Natural killer cell (primary cell): ENCODE measurements around the gene SND1. TPM values are rescaled to one million over a fixed set of nuclear protein-coding genes. Genes with fewer than 3 reads are reported as not detected.

Experiments
- ATAC-seq, 3 donors: fragments of 150-1000 bp in 2 of 3; fragments of 200-7000 bp in 1 of 3; cut with Tn5 transposase; 1 replicate in 1 of 3; 2 replicates in 2 of 3; pipeline ENCODE4 v1.10.0; 2021; ENCODE audit warnings: mild to moderate bottlenecking in 2 of 3, moderate library complexity in 2 of 3
- DNase-seq, 2 donors: peaks; one replicate each; pipeline versions ENCODE4 v3.0.0 to v3.0.0-alpha.2; 2013 to 2021; ENCODE audit warnings: mixed read lengths in 1 of 2
- H3K27ac ChIP-seq: one replicate; pipeline ENCODE4 v1.5.1; 2013; ENCODE audit warnings: mild to moderate bottlenecking, low read length
- H3K27me3 ChIP-seq: one replicate; pipeline ENCODE4 v1.6.1; 2013; ENCODE audit warnings: low read length; ENCODE audit not compliant: control insufficient read depth, insufficient read depth
- H3K36me3 ChIP-seq: one replicate; pipeline ENCODE4 v1.6.1; 2013; ENCODE audit warnings: low read length; ENCODE audit not compliant: control insufficient read depth, insufficient read depth
- H3K4me1 ChIP-seq: one replicate; pipeline ENCODE4 v1.6.1; 2013; ENCODE audit warnings: low read length; ENCODE audit not compliant: control insufficient read depth, insufficient read depth
- H3K4me3 ChIP-seq: one replicate; pipeline ENCODE4 v1.5.1; 2013; ENCODE audit warnings: low read length
- H3K9me3 ChIP-seq: one replicate; pipeline ENCODE4 v1.6.1; 2013; ENCODE audit warnings: low read length; ENCODE audit not compliant: control insufficient read depth, insufficient read depth
- H3K27ac Mint-ChIP-seq, 2 donors: one replicate each; pipeline ENCODE4 v1.8.0; 2022; ENCODE audit warnings: mild to moderate bottlenecking in 2 of 2, mixed read lengths in 2 of 2, moderate library complexity in 1 of 2
- H3K27me3 Mint-ChIP-seq, 2 donors: one replicate each; pipeline ENCODE4 v1.8.0; 2022; ENCODE audit warnings: low read depth in 2 of 2, mixed read lengths in 2 of 2
- H3K36me3 Mint-ChIP-seq: one replicate; pipeline ENCODE4 v1.8.0; 2022; ENCODE audit warnings: mixed read lengths
- H3K4me1 Mint-ChIP-seq, 2 donors: one replicate each; pipeline ENCODE4 v1.8.0; 2022; ENCODE audit warnings: mixed read lengths in 2 of 2
- H3K4me3 Mint-ChIP-seq: one replicate; pipeline ENCODE4 v1.8.0; 2022; ENCODE audit warnings: mild to moderate bottlenecking, moderate library complexity, mixed read lengths
- H3K9me3 Mint-ChIP-seq, 2 donors: one replicate each; pipeline ENCODE4 v1.8.0; 2022; ENCODE audit warnings: mixed read lengths in 2 of 2
- WGBS: methylation state at CpG from one replicate; pipeline ENCODE4 v1.1.7; 2013; ENCODE audit warnings: missing lambda C conversion rate; ENCODE audit not compliant: insufficient coverage; 5-methylcytosine and 5-hydroxymethylcytosine counted together
- intact Hi-C: fragments of 100-400 bp; cut with micrococcal nuclease; formaldehyde crosslinking; loops from one replicate; pipeline ENCODE4 v1.14.2; 2022
- total RNA-seq, 4 donors: library from RNA; stranded (reverse); fragments of 120-200 nt in 1 of 4; gene quantifications; one replicate each; pipeline versions ENCODE4 v1.2.3 to v1.2.4, GENCODE V29; 2013 to 2022
- TF ChIP-seq, protein P1 (sequence below): fragments of 200-600 bp; IDR thresholded peaks from one replicate; pipeline ENCODE4 v1.8.0; 2022; ENCODE audit warnings: antibody characterized with exemption

The SND1 gene
- total RNA-seq, 3 donors from 2014 or later (not counting 1 experiment from before 2014, with no cell fraction given), result 149 to 188 (median 149) TPM

DNA sequence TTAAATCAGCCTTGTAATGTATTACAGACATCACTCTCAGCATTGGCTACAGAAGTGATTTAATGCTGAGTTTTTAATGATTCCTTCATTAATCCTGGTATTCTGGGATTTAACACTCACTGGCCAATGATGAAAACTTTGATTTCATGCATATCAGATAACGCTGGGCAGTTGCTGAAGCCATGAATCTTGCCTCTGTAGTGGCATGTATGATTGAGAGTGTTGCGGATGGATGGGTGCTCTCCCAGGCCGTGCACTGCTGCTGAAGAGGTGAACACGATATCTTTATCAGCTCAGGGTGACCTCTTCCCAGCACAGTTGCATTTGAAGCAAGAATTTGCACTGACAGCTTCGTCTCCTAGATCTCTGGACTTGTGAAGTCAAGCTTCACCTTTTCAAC is 210.5 kb downstream of the SND1 start:
- peaks cover 56 to 57% of the 10 kb centered on the region in 2 donors for H3K4me1 Mint-ChIP-seq

DNA sequence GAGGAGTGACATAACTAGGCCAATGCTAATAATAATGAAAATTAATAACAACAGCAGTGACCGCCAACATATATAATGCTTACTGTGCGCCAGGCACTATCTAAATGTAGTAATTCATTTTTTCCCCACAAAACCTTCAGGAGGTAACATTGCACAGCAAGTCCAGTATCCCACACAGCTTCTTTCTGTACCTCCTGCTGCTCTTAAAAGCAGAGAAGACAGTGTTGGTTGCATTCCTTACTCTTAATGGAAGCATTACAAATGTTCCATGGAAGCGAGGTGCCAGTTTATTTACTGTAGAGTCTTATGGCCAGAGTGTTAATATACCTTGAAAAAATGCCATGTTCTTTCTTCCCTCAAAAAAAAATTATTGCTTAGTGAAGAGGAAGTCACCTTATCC is 211.1 kb downstream of the SND1 start:
- Mint-ChIP-seq H3K36me3 (no peaks in the 10 kb centered on the region), H3K27ac (no peak overlapping the region), H3K27me3 (peaks cover 7 to 16% of the 10 kb centered on the region in 2 donors), H3K4me1 (peaks cover 53 to 54% of the 10 kb centered on the region in 2 donors), H3K4me3 (no peak overlapping the region), H3K9me3 (no peaks in the 10 kb centered on the region)
- Histone ChIP-seq H3K9me3 (no peaks in the 10 kb centered on the region), H3K4me3 (no peak overlapping the region), H3K27me3 (no peaks in the 10 kb centered on the region), H3K36me3 (no peaks in the 10 kb centered on the region), H3K27ac (no peak overlapping the region), H3K4me1 (peaks cover 12% of the 10 kb centered on the region)
- no peak for DNase-seq
- intact Hi-C loops, result no loop called here
- 98% methylated on average over 3 of the region's 3 CpGs for WGBS
- no peak for ATAC-seq
- TF ChIP-seq, protein P1, sequence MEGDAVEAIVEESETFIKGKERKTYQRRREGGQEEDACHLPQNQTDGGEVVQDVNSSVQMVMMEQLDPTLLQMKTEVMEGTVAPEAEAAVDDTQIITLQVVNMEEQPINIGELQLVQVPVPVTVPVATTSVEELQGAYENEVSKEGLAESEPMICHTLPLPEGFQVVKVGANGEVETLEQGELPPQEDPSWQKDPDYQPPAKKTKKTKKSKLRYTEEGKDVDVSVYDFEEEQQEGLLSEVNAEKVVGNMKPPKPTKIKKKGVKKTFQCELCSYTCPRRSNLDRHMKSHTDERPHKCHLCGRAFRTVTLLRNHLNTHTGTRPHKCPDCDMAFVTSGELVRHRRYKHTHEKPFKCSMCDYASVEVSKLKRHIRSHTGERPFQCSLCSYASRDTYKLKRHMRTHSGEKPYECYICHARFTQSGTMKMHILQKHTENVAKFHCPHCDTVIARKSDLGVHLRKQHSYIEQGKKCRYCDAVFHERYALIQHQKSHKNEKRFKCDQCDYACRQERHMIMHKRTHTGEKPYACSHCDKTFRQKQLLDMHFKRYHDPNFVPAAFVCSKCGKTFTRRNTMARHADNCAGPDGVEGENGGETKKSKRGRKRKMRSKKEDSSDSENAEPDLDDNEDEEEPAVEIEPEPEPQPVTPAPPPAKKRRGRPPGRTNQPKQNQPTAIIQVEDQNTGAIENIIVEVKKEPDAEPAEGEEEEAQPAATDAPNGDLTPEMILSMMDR, result no peak

More for the DNA sequence above, 210.5 kb downstream of the SND1 start:
- TF ChIP-seq, protein P1, result no peak
- H3K36me3 ChIP-seq, result no peaks in the 10 kb centered on the region
- Mint-ChIP-seq H3K27me3 (peaks cover 10 to 19% of the 10 kb centered on the region in 2 donors), H3K27ac (no peak overlapping the region), H3K4me3 (no peak overlapping the region), H3K36me3 (no peaks in the 10 kb centered on the region), H3K9me3 (no peaks in the 10 kb centered on the region)
- no peak overlapping the region for H3K4me3 ChIP-seq
- DNase-seq (no peak), ATAC-seq (no peak)
- H3K27ac ChIP-seq, result no peak overlapping the region
- no peaks in the 10 kb centered on the region for H3K27me3 ChIP-seq
- intact Hi-C loops, result no loop called here
- H3K9me3 ChIP-seq, result no peaks in the 10 kb centered on the region
- peaks cover 18% of the 10 kb centered on the region for H3K4me1 ChIP-seq
- 97% methylated on average over 5 of the region's 5 CpGs for WGBS

DNA sequence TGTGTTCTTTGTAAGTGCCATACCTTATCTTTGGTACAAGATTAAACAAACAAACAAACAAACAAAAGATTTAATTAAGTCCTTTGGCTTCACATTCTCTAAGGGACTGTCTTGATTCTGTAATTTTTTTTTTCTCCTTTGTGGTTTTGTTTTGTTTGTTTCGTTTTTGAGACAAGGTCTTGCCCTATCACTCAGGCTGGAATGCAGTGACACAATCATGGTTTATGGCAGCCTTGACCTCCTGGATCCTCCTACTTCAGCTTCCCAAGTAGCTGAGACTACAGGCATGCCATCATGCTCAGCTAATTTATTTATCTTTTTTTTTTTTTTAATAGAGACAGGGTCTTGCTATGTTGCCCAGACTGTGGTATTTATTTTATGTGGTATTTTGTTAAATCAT is 213.5 kb downstream of the SND1 start:
- TF ChIP-seq, protein P1, result no peak
- H3K4me3 Mint-ChIP-seq, result no peak overlapping the region
- peak overlapping the region in 1 of 2 donors; percentile 27 for H3K27ac Mint-ChIP-seq
- DNase-seq (peak in 1 of 2 donors; percentile 14), ATAC-seq (peak; percentile 41 to 65 (median 63))
- H3K9me3 ChIP-seq, result no peaks in the 10 kb centered on the region
- H3K4me1 ChIP-seq, result no peaks in the 10 kb centered on the region
- peaks cover 33 to 37% of the 10 kb centered on the region in 2 donors for H3K4me1 Mint-ChIP-seq
- no peaks in the 10 kb centered on the region for H3K36me3 Mint-ChIP-seq
- intact Hi-C loops, result no loop called here
- H3K36me3 ChIP-seq, result no peaks in the 10 kb centered on the region
- no peak overlapping the region for H3K27ac ChIP-seq
- WGBS, result 14% methylated on average over 1 of the region's 1 CpG
- no peak overlapping the region for H3K4me3 ChIP-seq
- H3K9me3 Mint-ChIP-seq, result no peaks in the 10 kb centered on the region
- H3K27me3 ChIP-seq, result no peaks in the 10 kb centered on the region
- H3K27me3 Mint-ChIP-seq, result no peaks in the 10 kb centered on the region

DNA sequence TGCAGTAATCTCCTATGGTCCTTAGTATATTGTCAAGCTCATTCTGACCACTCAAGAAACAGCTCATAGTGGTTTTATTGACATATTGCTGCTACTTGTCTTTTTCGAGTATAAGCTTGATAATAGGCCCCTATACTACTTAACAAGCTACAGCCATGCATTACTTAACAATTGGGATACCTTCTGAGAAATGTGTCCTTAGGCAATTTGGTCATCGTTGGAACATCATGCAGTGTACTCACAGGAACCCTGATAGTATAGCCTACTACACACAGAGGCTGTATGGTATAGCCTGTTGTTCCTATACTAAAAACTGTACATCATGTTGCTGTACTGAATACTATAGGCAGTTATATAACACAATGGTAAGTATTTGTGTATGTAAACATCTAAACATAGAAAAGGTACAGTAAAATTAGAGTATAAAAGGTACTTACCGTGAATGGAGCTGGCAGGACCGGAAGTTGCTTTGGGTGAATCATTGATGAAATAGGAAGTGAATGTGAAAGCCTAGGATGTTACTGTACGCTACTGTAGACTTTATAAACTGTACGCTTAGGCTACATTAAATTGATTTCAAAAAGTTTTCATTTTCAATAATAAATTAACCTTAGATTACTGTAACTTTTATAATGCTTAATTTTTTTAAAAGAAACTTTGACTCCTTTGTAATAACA is 218.4 kb downstream of the SND1 start:
- DNase-seq (no peak), ATAC-seq (no peak)
- Histone ChIP-seq H3K4me3 (no peak overlapping the region), H3K27me3 (no peaks in the 10 kb centered on the region), H3K27ac (no peak overlapping the region), H3K9me3 (no peaks in the 10 kb centered on the region), H3K4me1 (no peaks in the 10 kb centered on the region), H3K36me3 (no peaks in the 10 kb centered on the region)
- TF ChIP-seq, protein P1, result no peak
- Mint-ChIP-seq H3K4me1 (peaks cover 28 to 34% of the 10 kb centered on the region in 2 donors), H3K27ac (no peak overlapping the region), H3K27me3 (no peaks in the 10 kb centered on the region), H3K9me3 (no peaks in the 10 kb centered on the region), H3K4me3 (no peak overlapping the region), H3K36me3 (no peaks in the 10 kb centered on the region)
- intact Hi-C loops, result no loop called here
- 96% methylated on average over 5 of the region's 6 CpGs for WGBS
